ENCODE results near the gene ZNF407.

Gene ZNF407

DNA sequence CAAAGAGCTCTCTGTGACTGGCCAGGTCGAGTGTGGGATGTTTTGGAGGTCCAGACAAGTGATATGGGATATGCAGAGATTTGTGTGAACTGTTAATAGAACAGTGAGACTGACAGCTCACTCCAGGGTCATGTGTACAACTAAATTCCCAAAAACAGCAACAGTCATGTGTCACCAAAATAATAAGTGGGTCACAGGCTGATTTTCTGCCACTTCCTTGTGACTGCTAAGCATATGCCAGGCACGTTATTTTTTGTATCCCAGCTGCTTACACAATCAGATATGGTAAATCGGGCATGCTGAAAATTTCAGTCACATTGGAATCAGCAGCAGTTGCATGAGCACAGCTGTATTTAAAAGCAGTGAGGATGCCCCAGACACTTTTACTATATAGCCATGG lies 412.6 kb downstream of the ZNF407 start:
- ChIA-PET CTCF (no interaction called here), POLR2A (no interaction called here)
- Histone ChIP-seq H3K4me1 (ENCODE audit: control insufficient read depth, insufficient read depth, low read length) (no peaks in the 10 kb centered on the region), H3K27ac (ENCODE audit: extremely low read depth, low read depth, low read length) (no peak overlapping the region), H3K36me3 (ENCODE audit: control insufficient read depth in 2 of 2, insufficient read depth in 1 of 2, low read length in 2 of 2) (no peaks in the 10 kb centered on the region), H3K9me3 (ENCODE audit: control insufficient read depth, insufficient read depth, low read depth, low read length) (no peaks in the 10 kb centered on the region), H3K4me3 (ENCODE audit: low read depth, low read length) (no peak overlapping the region)
- TF ChIP-seq YY1 (tag by site-specific recombination; IDR thresholded peaks at IDR 0.05) (no peak), ZNF660 (tag by site-specific recombination; IDR thresholded peaks at IDR 0.05) (no peak), ZNF146 (tag by site-specific recombination; IDR thresholded peaks at IDR 0.05) (no peak), ZNF510 (tag by site-specific recombination; IDR thresholded peaks at IDR 0.05; ENCODE audit: insufficient replicate concordance) (no peak)
- TF ChIP-seq, protein P1, sequence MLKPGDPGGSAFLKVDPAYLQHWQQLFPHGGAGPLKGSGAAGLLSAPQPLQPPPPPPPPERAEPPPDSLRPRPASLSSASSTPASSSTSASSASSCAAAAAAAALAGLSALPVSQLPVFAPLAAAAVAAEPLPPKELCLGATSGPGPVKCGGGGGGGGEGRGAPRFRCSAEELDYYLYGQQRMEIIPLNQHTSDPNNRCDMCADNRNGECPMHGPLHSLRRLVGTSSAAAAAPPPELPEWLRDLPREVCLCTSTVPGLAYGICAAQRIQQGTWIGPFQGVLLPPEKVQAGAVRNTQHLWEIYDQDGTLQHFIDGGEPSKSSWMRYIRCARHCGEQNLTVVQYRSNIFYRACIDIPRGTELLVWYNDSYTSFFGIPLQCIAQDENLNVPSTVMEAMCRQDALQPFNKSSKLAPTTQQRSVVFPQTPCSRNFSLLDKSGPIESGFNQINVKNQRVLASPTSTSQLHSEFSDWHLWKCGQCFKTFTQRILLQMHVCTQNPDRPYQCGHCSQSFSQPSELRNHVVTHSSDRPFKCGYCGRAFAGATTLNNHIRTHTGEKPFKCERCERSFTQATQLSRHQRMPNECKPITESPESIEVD (tag by site-specific recombination; IDR thresholded peaks at IDR 0.05) = no peak
- TF ChIP-seq, protein P2, sequence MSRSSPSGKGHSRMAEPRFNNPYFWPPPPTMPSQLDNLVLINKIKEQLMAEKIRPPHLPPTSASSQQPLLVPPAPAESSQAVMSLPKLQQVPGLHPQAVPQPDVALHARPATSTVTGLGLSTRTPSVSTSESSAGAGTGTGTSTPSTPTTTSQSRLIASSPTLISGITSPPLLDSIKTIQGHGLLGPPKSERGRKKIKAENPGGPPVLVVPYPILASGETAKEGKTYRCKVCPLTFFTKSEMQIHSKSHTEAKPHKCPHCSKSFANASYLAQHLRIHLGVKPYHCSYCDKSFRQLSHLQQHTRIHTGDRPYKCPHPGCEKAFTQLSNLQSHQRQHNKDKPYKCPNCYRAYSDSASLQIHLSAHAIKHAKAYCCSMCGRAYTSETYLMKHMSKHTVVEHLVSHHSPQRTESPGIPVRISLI (tag by site-specific recombination; IDR thresholded peaks at IDR 0.05) = no peak

DNA sequence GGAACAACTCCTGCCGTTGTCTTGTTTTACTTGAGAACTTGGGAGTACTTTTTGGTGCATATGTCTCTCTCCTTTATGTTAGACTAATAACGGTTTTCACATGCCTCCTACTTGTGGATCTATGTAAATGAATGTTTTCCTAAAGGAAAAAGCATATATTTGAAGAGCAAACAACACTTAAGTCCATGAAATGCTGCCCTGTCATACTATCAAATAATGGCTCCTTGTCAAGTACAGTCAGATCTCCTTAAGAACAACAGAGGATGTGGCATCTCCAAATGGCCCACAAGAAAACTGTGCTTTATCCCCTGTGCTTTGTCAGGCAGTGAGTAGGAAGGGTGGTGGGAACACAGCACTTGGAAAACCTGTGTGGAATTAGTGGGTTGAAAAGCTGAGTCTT lies 413.0 kb downstream of the ZNF407 start:
- no peak overlapping the region for H3K4me3 ChIP-seq (ENCODE audit: low read depth, low read length)
- ChIA-PET CTCF (no interaction called here), POLR2A (no interaction called here)
- H3K4me1 ChIP-seq (ENCODE audit: control insufficient read depth, insufficient read depth, low read length) = no peaks in the 10 kb centered on the region
- TF ChIP-seq, protein P3, sequence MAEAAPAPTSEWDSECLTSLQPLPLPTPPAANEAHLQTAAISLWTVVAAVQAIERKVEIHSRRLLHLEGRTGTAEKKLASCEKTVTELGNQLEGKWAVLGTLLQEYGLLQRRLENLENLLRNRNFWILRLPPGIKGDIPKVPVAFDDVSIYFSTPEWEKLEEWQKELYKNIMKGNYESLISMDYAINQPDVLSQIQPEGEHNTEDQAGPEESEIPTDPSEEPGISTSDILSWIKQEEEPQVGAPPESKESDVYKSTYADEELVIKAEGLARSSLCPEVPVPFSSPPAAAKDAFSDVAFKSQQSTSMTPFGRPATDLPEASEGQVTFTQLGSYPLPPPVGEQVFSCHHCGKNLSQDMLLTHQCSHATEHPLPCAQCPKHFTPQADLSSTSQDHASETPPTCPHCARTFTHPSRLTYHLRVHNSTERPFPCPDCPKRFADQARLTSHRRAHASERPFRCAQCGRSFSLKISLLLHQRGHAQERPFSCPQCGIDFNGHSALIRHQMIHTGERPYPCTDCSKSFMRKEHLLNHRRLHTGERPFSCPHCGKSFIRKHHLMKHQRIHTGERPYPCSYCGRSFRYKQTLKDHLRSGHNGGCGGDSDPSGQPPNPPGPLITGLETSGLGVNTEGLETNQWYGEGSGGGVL (tag by site-specific recombination; IDR thresholded peaks at IDR 0.05) = no peak
- TF ChIP-seq, protein P4, sequence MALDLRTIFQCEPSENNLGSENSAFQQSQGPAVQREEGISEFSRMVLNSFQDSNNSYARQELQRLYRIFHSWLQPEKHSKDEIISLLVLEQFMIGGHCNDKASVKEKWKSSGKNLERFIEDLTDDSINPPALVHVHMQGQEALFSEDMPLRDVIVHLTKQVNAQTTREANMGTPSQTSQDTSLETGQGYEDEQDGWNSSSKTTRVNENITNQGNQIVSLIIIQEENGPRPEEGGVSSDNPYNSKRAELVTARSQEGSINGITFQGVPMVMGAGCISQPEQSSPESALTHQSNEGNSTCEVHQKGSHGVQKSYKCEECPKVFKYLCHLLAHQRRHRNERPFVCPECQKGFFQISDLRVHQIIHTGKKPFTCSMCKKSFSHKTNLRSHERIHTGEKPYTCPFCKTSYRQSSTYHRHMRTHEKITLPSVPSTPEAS (tag by site-specific recombination; IDR thresholded peaks at IDR 0.05) = no peak
- no peak for TF ChIP-seq ZNF548 (tag by site-specific recombination; IDR thresholded peaks at IDR 0.05)
- TF ChIP-seq ZNF626 (tag by site-specific recombination; IDR thresholded peaks at IDR 0.05) = no peak
- no peak for TF ChIP-seq ZNF623 (tag by site-specific recombination; IDR thresholded peaks at IDR 0.05)
- TF ChIP-seq SCRT2 (tag by site-specific recombination; IDR thresholded peaks at IDR 0.05) = no peak
- TF ChIP-seq ZNF654 (tag by site-specific recombination; IDR thresholded peaks at IDR 0.05; ENCODE audit: low read depth) = no peak
- no peak for TF ChIP-seq ZNF664 (tag by site-specific recombination; IDR thresholded peaks at IDR 0.05)
- no peak for TF ChIP-seq ZNF24 (tag by site-specific recombination; IDR thresholded peaks at IDR 0.05)
- TF ChIP-seq ZNF341 (tag by site-specific recombination; IDR thresholded peaks at IDR 0.05; ENCODE audit: low read depth) = no peak
- no peak for TF ChIP-seq ZNF677 (tag by site-specific recombination; IDR thresholded peaks at IDR 0.05)
- H3K36me3 ChIP-seq (ENCODE audit: control insufficient read depth in 2 of 2, insufficient read depth in 1 of 2, low read length in 2 of 2) = no peaks in the 10 kb centered on the region
- H3K27ac ChIP-seq (ENCODE audit: extremely low read depth, low read depth, low read length) = no peak overlapping the region
- no peaks in the 10 kb centered on the region for H3K9me3 ChIP-seq (ENCODE audit: control insufficient read depth, insufficient read depth, low read depth, low read length)

All from HEK293 (cell line).